ENCODE results near the gene PDCD11. TPM values are rescaled to one million over a fixed set of nuclear protein-coding genes. Genes with fewer than 3 reads are reported as not detected.

Gene PDCD11
- total RNA-seq, 4 donors from 2014 or later = 11.6 to 42.1 (median 19.0) TPM

GRCh38 chr10:103431902-103432301 is 35.5 kb downstream of the PDCD11 start:
- H3K36me3 ChIP-seq = peaks cover 0 to 61% (median 0%) of the 10 kb centered on the region in 3 donors
- DNase-seq = no peak

GRCh38 chr10:103433858-103434257 is 37.4 kb downstream of the PDCD11 start:
- H3K4me3 ChIP-seq = no peak overlapping the region
- no peaks in the 10 kb centered on the region for H3K4me1 ChIP-seq
- DNase-seq = no peak
- no peaks in the 10 kb centered on the region for H3K27me3 ChIP-seq
- no peak overlapping the region for H3K27ac ChIP-seq
- H3K9me3 ChIP-seq = no peaks in the 10 kb centered on the region
- peaks cover 0 to 63% (median 0%) of the 10 kb centered on the region in 3 donors for H3K36me3 ChIP-seq
- no peak for TF ChIP-seq CTCF (IDR thresholded peaks at IDR 0.05)
- no peak for TF ChIP-seq POLR2A (IDR thresholded peaks at IDR 0.05)

More at GRCh38 chr10:103431902-103432301, 35.5 kb downstream of the PDCD11 start:
- Histone ChIP-seq H3K4me3 (no peak overlapping the region), H3K27me3 (no peaks in the 10 kb centered on the region), H3K4me1 (no peaks in the 10 kb centered on the region), H3K27ac (no peak overlapping the region), H3K9me3 (no peaks in the 10 kb centered on the region)
- TF ChIP-seq POLR2A (IDR thresholded peaks at IDR 0.05) = no peak
- no peak for TF ChIP-seq CTCF (IDR thresholded peaks at IDR 0.05)

DNA sequence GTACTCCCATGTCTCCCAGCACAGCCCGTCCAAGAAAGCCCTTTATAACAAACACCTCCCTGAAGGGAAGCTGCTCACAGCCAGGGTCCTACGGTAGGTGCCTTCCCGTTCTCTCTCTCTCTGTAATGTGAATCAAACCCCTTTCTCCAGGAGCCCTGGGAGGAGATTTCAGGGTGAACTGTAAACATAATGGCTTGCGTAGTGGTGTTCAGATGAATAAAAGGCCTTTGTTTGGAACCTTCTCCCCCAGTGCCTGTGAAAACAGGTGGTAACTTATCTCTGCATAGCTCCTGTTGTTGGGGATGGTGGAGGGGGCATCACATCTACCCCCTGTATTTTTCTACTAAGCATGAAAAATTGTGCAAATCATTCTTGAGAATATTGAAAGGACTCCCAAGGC is 43.4 kb downstream of the PDCD11 start:
- DNase-seq = no peak
- H3K27me3 ChIP-seq = no peaks in the 10 kb centered on the region
- H3K4me3 ChIP-seq = no peak overlapping the region
- TF ChIP-seq POLR2A (IDR thresholded peaks at IDR 0.05) (no peak), CTCF (IDR thresholded peaks at IDR 0.05) (no peak)
- H3K4me1 ChIP-seq = no peaks in the 10 kb centered on the region
- no peaks in the 10 kb centered on the region for H3K9me3 ChIP-seq
- H3K36me3 ChIP-seq = peaks cover 0 to 91% (median 0%) of the 10 kb centered on the region in 3 donors
- no peak overlapping the region for H3K27ac ChIP-seq

DNA sequence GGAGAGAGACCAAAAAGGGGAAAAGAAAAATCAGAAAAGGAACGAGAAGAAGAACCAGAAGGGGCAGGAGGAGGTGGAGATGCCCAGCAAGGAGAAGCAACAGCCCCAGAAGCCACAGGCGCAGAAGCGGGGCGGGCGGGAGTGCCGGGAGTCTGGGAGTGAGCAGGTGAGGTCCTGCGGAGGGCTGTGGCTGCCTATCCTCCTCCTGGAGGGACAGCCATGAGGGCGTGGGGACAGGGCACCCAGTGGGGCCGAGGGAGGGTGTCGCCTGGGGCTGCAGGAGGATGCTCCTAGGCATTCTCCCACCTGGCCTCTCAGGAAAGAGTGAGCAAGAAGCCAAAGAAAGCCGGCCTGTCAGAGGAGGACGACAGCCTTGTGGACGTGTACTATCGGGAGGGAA is 44.0 kb downstream of the PDCD11 start:
- no peak for TF ChIP-seq POLR2A (IDR thresholded peaks at IDR 0.05)
- TF ChIP-seq CTCF (IDR thresholded peaks at IDR 0.05) = no peak
- Histone ChIP-seq H3K27me3 (no peaks in the 10 kb centered on the region), H3K9me3 (no peaks in the 10 kb centered on the region), H3K4me3 (no peak overlapping the region), H3K36me3 (peaks cover 0 to 90% (median 0%) of the 10 kb centered on the region in 3 donors), H3K4me1 (no peaks in the 10 kb centered on the region), H3K27ac (no peak overlapping the region)
- DNase-seq = no peak

- Histone ChIP-seq H3K4me1 (peaks cover 0 to under 1% (median 0%) of the 10 kb centered on the region in 4 donors), H3K9me3 (no peaks in the 10 kb centered on the region), H3K36me3 (peaks cover 0 to 91% (median 0%) of the 10 kb centered on the region in 3 donors), H3K27ac (no peak overlapping the region), H3K27me3 (no peaks in the 10 kb centered on the region), H3K4me3 (no peak overlapping the region)
- TF ChIP-seq POLR2A (IDR thresholded peaks at IDR 0.05) (no peak), CTCF (IDR thresholded peaks at IDR 0.05) (no peak)
- DNase-seq = no peak
Measured at GRCh38 chr10:103441206-103441605, 44.8 kb downstream of the PDCD11 start.

- H3K27me3 ChIP-seq = no peaks in the 10 kb centered on the region
- TF ChIP-seq POLR2A (IDR thresholded peaks at IDR 0.05) (no peak), CTCF (IDR thresholded peaks at IDR 0.05) (no peak)
- no peak for DNase-seq
- no peaks in the 10 kb centered on the region for H3K9me3 ChIP-seq
- H3K36me3 ChIP-seq = peaks cover 0 to 88% (median 0%) of the 10 kb centered on the region in 3 donors
- H3K4me1 ChIP-seq = peaks cover 0 to 4% (median 0%) of the 10 kb centered on the region in 4 donors
- H3K27ac ChIP-seq = no peak overlapping the region
- no peak overlapping the region for H3K4me3 ChIP-seq
Measured at GRCh38 chr10:103441611-103442010, 45.2 kb downstream of the PDCD11 start.

Measured in Peyer's patch (tissue), 4 donors.